Testis (tissue), 3 donors: Measurements from ENCODE around the gene ARMS2. TPM values are rescaled to one million over a fixed set of nuclear protein-coding genes. Genes with fewer than 3 reads are reported as not detected.

Source experiments
- DNase-seq: peaks from one replicate; pipeline ENCODE4 v3.0.0-alpha.2; 2019
- H3K27ac ChIP-seq, 2 donors: fragments of 200-600 bp; sonication (generic); one replicate each; pipeline ENCODE4 v1.5.1; 2019
- H3K27me3 ChIP-seq: fragments of 200-600 bp; sonication (generic); one replicate; pipeline ENCODE4 v1.5.1; 2019
- H3K36me3 ChIP-seq: fragments of 200-600 bp; sonication (generic); one replicate; pipeline ENCODE4 v1.5.1; 2017; ENCODE audit warnings: low read depth; ENCODE audit errors: missing control alignments
- H3K4me1 ChIP-seq: fragments of 200-600 bp; sonication (generic); one replicate; pipeline ENCODE4 v1.5.1; 2019
- H3K4me3 ChIP-seq, 2 donors: fragments of 200-600 bp; sonication (generic); one replicate each; pipeline ENCODE4 v1.5.1; 2017 to 2019
- H3K9me3 ChIP-seq: fragments of 200-600 bp; sonication (generic); one replicate; pipeline ENCODE4 v1.5.1; 2017
- CTCF ChIP-seq, 3 experiments: fragments of 450-650 bp in 2 of 3; fragments of 200-600 bp in 1 of 3; sonication (generic) in 1 of 3; IDR thresholded peaks; one replicate each; pipeline ENCODE4 v1.5.1; 2016 to 2019; ENCODE audit warnings: antibody characterized with exemption in 3 of 3, mild to moderate bottlenecking in 2 of 3, moderate library complexity in 1 of 3
- POLR2A ChIP-seq: fragments of 450-650 bp; IDR thresholded peaks from one replicate; pipeline ENCODE4 v1.6.1; 2017; ENCODE audit warnings: antibody characterized with exemption, mild to moderate bottlenecking, moderate library complexity
- WGBS, 2 donors: methylation state at CpG; one replicate each; pipeline ENCODE4 v1.1.5; 2018; 5-methylcytosine and 5-hydroxymethylcytosine counted together
- intact Hi-C: fragments of 100-400 bp; cut with DNase I; formaldehyde crosslinking; loops from one replicate; pipeline ENCODE4 v1.15.1; 2023; ENCODE audit warnings: low total_unique reads
- microRNA-seq, 2 donors: library from miRNA; unstranded; fragments of <30 nt; microRNA quantifications; one replicate each; pipeline ENCODE4, GENCODE V29; 2016; ENCODE audit warnings: borderline number of aligned reads in 2 of 2, borderline replicate concordance in 1 of 2
- polyA plus RNA-seq: library from polyadenylated mRNA; stranded (reverse); fragments of 350-450 nt; fragmentation: Illumina TruSeq; extraction: RNeasy Lipid Tissue Mini Kit (QIAGEN cat#74804); gene quantifications from one replicate; pipeline ENCODE4 v1.2.3, GENCODE V29; 2014; ENCODE audit warnings: low read depth, low replicate concordance; ENCODE audit not compliant: insufficient read depth
- small RNA-seq, 2 donors: library from RNA; depleted of rRNA; stranded (forward); fragments of <200 nt; gene quantifications; one replicate each; pipeline ENCODE3, GENCODE V24; 2016
- total RNA-seq, 2 donors: library from RNA; depleted of rRNA; stranded (reverse); fragments of >200 nt; gene quantifications; one replicate each; pipeline ENCODE4 v1.2.3, GENCODE V29; 2016

Gene ARMS2
- total and polyA plus RNA-seq, 3 donors from 2014 or later: 1.4 to 2.3 TPM; not detected in 1

DNA sequence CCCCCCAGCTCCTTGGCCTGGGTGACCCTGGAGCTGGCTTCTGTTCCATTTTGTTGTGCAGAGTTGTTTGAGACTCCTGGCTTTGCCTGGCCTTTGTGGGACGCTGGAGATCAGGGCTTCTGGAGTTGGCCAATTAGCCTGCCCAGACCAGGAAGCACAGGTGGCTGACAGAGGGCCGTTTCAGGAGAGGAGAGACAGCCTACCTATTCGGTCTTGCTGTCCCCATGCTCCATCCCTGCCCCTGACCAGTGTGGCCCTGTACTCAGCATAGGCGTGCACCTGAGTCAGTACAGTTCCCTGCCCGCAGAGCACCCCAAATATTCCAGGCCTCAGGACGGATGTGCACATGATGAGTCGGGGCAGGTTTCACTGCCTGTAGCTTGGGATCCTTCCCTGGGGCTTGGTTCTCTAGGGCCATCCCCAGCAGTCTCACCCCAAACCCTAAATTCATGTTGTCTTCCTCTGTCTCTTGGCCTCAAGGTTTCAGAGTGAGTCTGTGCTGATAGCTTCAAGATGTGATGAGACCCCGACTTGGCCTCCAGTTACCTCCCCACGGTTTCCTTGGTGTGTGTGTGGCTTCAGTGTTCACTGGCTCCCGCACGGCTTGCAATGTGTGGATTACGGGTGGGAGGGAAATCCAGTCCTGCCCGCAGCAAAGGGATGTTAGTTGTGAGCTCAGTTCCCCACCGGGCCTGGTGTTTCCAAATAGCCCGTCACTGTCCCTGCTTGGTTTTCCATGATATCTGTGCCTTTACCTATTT, 51.6 kb downstream of the ARMS2 start:
- no peak for DNase-seq
- TF ChIP-seq CTCF (IDR thresholded peaks at IDR 0.05) (no peak), POLR2A (no peak)
- H3K27ac ChIP-seq: no peak overlapping the region
- H3K36me3 ChIP-seq: no peaks in the 10 kb centered on the region
- 92 to 96% methylated on average over 12 to 15 of the region's 15 CpGs for WGBS, 2 donors
- intact Hi-C loops: no loop called here
- no peaks in the 10 kb centered on the region for H3K4me1 ChIP-seq
- no peak overlapping the region for H3K4me3 ChIP-seq
- no peaks in the 10 kb centered on the region for H3K9me3 ChIP-seq
- no peaks in the 10 kb centered on the region for H3K27me3 ChIP-seq

Small RNA genes lying within 50 kb of the gene (microRNA-seq; reads per million reads assigned to microRNA genes)
- 0 reads per million in 2 donors for gene MIR3941

Small RNA genes lying within 50 kb of the gene (small RNA-seq; reads per million reads assigned to genes)
- 0 reads per million in 2 donors for gene MIR3941

Other genes with a start within 250 kb of the ARMS2 start
- 1 to 10 TPM; 4.9 to 5.3 TPM for gene BTBD16, start 183.4 kb upstream of the ARMS2 start, total RNA-seq
- 21.3 TPM for gene BTBD16, start 183.4 kb upstream of the ARMS2 start, polyA plus RNA-seq
- gene PLEKHA1, start 79.9 kb upstream of the ARMS2 start, total RNA-seq: 10 to 100 TPM; 27.6 to 35.7 TPM
- gene PLEKHA1, start 79.9 kb upstream of the ARMS2 start, polyA plus RNA-seq: 66.6 TPM
- 10 to 100 TPM; 21.3 to 27.3 TPM for gene HTRA1, start 6.9 kb downstream of the ARMS2 start, total RNA-seq
- gene HTRA1, start 6.9 kb downstream of the ARMS2 start, polyA plus RNA-seq: 105 TPM
- 1 to 10 TPM in 1 of 2 donors, under 1 TPM in 1; 0.87 to 1.2 TPM for gene DMBT1, start 106.1 kb downstream of the ARMS2 start, total RNA-seq
- 2.7 TPM for gene DMBT1, start 106.1 kb downstream of the ARMS2 start, polyA plus RNA-seq
- gene C10orf120, start 245.2 kb downstream of the ARMS2 start, total RNA-seq: 10 to 100 TPM in 1 of 2 donors, 1 to 10 TPM in 1; 7.9 to 11.9 TPM
- 36.6 TPM for gene C10orf120, start 245.2 kb downstream of the ARMS2 start, polyA plus RNA-seq